GM11168 (cell line): ENCODE data around the gene ADARB2.

Experiments used
- in situ Hi-C: fragments of 300-500 bp; cut with MboI; formaldehyde crosslinking; loops from one replicate; pipeline ENCODE4 v1.12.0; 2022; ENCODE audit warnings: low sequenced_read_pairs; ENCODE audit not compliant: unreplicated experiment

ADARB2 gene

DNA sequence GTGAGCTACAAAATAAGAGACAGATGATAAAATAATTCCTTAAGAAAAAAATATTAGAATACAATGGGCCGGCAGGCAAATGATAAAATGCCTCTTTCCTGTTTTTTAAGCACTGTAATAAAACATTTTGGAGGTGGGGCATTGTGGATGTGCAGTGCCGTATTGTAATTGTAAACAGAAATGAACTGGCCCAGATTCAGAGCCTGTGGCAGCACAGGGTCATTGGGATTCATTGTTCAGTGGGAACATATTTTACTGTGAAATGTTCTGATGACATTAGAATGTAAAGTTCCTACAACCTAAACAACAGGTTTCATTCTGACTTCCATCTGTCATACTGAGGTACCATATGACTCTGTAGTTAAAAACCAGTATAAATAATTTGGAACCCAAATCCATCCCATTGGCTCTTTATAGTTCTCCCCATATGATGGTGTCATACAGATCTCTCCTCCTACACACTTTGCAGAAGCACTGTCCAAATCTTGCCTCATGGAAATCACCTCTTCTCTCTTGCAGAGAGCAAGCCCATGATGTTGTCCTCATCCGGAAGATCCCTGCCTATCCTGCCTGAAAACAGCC lies 416.5 kb downstream of the ADARB2 start:
- in situ Hi-C loops, result no loop called here

GRCh38 chr10:1316809-1317143 lies 420.5 kb downstream of the ADARB2 start:
- in situ Hi-C loops, result no loop called here

- in situ Hi-C loops, result no loop called here
Observed at GRCh38 chr10:1316121-1316808, 421.1 kb downstream of the ADARB2 start.

GRCh38 chr10:1315178-1315577 lies 422.1 kb downstream of the ADARB2 start:
- in situ Hi-C loops, result no loop called here

- in situ Hi-C loops, result no loop called here
Observed at GRCh38 chr10:1311726-1312125, 425.6 kb downstream of the ADARB2 start.

DNA sequence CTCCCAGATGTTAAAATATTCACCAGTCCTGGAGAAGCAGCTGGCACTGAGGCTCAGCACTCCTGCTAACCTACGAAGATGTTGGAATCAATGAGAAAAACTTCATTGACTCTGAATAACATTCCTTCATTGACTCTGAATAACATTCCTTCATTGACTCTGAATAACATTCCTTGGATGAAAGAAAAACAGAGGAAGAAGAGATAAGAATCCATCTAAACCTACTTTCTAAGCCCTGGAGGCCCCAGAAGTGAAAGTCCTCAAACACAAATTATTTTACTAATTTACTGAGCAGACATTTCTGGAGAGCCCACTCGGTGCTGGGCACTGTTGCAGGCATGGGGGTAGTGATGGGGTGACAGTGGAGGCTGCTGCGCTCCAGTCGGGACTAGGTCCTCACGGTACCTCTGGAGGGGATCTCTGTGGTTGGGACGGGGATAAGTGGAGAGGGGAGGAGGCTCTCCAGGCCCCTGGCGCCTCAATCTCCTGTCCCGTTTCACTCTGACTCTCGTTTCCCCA lies 427.0 kb downstream of the ADARB2 start:
- in situ Hi-C loops, result no loop called here

GRCh38 chr10:1309617-1310270 lies 427.6 kb downstream of the ADARB2 start:
- in situ Hi-C loops, result no loop called here

DNA sequence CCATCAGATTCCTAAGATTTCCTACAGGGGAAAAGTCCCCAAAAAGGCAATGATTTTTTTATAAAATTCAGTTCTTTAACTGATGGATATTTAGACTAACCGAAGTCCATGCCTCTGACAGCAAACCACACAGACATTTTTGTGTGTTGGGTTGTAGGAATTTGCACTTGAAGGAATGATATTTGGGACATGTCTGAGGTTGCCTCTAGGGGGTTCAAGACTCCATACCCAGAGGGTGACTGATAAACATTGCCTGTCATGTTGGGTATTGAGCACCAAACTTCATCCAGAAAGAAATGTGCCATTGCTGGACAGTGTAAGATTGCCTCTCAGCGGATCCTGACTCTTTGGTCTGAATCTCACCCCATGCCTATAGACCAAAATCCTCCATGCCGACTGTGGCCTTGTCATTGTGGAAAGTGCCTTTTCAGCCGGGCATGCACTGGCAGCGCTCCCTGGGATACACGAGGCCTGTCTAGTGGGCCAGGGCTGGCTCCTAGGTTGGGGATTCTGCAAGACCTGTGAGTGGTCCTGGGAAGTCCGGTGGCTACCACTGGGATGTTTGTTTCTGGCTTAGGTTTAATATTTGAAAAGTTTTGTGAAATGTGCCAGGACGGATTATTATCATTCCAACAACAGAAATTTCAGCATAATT lies 428.2 kb downstream of the ADARB2 start:
- in situ Hi-C loops, result no loop called here

DNA sequence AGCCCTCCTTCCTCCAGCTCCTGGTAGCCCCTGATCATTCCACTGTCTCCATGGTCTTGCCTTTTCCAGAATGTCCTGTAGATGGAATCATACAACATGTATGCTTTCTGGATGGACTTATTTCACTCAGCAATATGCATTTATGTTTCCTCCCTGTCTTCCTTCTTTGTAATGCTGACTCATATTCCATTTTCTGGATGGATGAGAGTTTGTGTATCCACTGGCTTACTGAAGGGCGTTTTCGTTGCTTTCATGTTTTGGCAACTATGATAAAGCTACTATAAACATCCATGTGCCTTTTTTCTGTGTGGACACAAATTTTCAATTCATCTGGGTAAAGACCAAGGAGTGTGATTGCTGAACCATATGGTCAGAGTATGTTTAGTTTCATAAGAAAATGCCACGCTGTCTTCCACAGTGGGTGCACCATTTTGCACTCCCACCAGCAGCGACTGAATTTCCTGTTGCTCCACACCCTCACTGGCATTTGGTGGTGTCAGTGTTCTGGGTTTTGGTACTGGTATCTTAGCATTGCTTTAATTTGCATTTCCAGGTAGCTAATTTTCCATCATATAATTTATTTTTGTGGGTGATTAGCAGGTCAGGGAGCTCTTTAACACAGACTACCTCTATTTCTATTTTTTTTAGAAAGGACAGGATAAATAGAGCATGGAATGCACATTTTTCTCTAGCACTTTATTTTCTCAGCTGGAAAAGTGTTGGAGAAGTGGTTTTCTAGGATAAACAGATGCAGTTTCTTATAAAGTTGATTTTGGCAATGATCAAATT lies 429.0 kb downstream of the ADARB2 start:
- in situ Hi-C loops, result no loop called here

GRCh38 chr10:1301143-1301542 lies 436.2 kb downstream of the ADARB2 start:
- in situ Hi-C loops, result no loop called here

GRCh38 chr10:1300218-1300617 lies 437.1 kb downstream of the ADARB2 start:
- in situ Hi-C loops, result no loop called here

GRCh38 chr10:1299041-1299726 lies 438.1 kb downstream of the ADARB2 start:
- in situ Hi-C loops, result no loop called here

DNA sequence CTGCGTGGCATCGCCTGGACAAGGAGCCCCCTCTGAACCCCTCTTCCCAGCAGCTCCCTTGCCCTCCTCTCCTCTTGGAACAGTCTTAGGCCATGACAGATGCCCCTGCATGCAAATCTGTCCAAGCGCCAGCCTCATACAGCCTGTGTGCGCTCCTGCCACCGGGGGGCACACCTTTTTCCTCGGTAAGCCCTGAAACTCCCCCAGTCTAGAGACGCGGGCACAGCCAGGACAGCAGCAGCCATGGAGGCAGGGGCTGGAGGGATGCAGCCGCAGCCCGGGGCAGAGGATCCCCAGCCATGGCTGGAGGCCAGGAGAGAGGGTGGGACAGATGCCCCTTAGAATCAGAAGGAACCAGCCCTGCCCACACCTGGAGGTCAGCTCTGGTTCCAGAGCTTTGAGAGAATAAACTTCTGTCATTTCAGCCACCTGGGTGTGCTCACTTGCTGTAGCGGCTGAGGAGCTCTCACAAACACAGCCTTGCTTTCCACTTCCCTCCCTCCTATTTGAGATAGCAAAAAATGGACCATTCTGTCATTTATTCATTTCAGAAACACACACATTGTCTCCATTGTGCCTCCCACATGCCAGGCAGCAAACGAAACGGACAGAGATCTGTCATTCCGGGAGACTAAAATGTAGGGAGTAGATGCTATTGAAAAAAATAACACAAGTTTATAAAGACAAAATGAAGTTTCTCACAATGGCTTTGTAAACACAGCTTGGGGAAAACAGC lies 439.6 kb downstream of the ADARB2 start:
- in situ Hi-C loops, result no loop called here

DNA sequence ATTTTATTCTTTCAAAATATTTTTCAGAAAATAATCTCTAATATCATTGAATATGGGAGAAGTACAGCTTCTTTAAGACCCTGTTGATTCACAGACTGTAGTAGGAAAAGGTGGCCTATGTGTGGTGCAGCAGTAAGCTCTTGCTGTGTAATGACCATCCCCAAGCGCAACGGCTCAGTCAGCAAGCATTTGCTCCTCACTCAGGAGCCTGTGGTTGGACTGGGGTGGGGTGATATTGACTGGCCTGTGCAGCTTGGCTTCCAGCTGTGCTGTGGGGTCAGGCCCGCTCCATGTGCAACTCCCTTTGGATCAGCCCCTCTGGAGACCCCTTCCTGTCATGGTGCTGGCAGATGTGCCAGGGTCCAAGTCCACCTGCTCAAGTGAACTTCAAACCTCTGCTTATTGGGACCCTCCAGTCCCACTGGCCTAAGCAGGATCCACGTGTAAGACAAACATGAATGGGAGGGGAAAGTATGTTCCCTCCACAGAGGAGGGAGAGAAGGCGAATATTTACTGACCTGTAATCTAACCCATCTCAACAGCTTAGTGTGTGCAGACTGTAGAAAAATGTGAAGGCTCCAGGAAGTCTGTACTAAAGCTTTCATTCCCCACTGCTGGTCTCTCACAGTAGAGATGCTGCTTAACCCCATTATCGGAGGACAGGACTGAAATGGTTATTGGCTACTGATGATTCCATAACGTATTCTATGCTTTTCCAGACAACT lies 441.4 kb downstream of the ADARB2 start:
- in situ Hi-C loops, result no loop called here

DNA sequence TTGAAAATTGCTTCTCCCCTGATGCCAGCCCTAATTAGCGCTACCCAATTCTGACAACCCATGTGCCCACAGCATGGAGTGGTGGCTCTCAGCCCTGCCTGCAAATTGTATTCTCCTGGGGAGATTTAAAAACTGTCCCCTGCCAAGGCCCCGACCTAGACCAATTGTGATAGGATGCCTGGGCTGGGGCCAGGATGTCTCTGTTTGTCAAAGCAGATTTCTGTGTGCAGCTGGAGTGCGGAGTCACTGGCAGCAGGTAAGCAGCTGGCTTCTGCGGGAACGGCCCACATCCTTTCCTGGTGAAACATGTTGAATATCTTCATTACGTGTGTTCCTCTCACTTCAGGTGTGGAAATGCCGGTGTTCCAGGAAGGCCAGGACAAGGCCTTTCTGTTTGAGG lies 442.6 kb downstream of the ADARB2 start:
- in situ Hi-C loops, result no loop called here

- in situ Hi-C loops, result no loop called here
Observed at GRCh38 chr10:1293636-1294435, 443.5 kb downstream of the ADARB2 start.

DNA sequence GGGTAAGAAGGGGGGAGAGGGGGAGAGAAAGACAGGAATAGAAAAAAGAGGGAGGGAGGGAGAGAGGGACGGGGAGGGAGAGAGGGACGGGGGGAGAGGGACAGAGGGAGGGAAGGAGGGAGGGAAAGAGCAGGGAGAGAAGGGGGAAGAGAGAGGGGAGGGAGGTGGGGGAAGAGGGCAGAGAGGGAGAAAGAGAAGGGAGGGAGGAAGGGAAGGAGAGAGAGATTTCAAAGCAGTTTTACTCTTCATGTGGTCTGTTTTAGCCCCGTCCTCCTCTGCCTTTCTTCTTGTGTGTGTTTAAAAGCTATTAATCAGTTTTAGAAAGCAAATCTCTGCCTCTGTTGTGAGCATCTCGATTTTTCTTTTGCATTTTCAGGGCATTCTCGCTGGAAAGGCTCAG lies 444.2 kb downstream of the ADARB2 start:
- in situ Hi-C loops, result no loop called here

DNA sequence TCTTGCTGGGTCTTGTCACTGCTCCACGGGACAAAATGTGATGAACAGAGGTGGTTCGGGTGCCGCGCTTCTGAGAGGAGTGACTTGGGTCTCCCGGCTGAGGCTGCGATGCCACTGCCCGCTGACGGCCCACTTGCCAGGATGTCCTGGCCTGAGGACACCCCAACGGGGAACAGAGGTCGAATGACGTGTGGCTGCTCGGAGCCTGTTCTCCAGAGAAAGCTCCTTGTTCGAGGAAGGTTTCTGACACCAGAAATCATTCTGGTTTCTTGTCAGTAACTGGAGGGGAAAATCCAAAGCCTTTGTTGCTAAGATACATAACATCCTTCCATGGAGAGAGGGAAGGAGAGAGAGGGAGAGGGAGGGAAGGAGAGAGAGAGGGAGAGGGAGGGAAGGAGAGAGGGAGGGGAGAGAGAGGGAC lies 444.7 kb downstream of the ADARB2 start:
- in situ Hi-C loops, result no loop called here
